Cardiac muscle cell (in vitro differentiated cells and primary cell): ENCODE measurements around the gene GRIP1. TPM values are rescaled to one million over a fixed set of nuclear protein-coding genes. Genes with fewer than 3 reads are reported as not detected.
A peak's percentile ranks its signal among the peaks of the same experiment; 100 is the strongest.

Source experiments
- DNase-seq, 2 donors: peaks; one replicate each; pipeline versions ENCODE4 v3.0.0 to v3.0.0-alpha.2; 2010 to 2017; ENCODE audit warnings: low read depth in 1 of 2, low spot score in 1 of 2
- H3K27ac ChIP-seq: fragments of 200-600 bp; sonication (generic); 2 replicates; pipeline ENCODE4 v1.5.1; 2016
- H3K27me3 ChIP-seq: fragments of 200-600 bp; sonication (generic); 2 replicates; pipeline ENCODE4 v1.6.0; 2016; ENCODE audit warnings: control low read depth
- H3K36me3 ChIP-seq: fragments of 200-600 bp; sonication (generic); 2 replicates; pipeline ENCODE4 v1.5.1; 2016; ENCODE audit warnings: control low read depth
- H3K4me1 ChIP-seq: fragments of 200-600 bp; sonication (generic); 2 replicates; pipeline ENCODE4 v1.8.1; 2017; ENCODE audit warnings: low read depth, mild to moderate bottlenecking, mixed run types
- H3K4me3 ChIP-seq: fragments of 200-600 bp; sonication (generic); 2 replicates; pipeline ENCODE4 v1.5.1; 2016; ENCODE audit warnings: mild to moderate bottlenecking
- H3K9me3 ChIP-seq: fragments of 200-600 bp; sonication (generic); 2 replicates; pipeline ENCODE4 v1.5.1; 2017; ENCODE audit warnings: low read depth, mild to moderate bottlenecking, control low read depth
- CTCF ChIP-seq: IDR thresholded peaks from 2 replicates; pipeline ENCODE4 v1.5.1; 2012; ENCODE audit warnings: low read depth, mild to moderate bottlenecking, low read length
- polyA plus RNA-seq: library from polyadenylated mRNA; unstranded; fragments of >200 nt; fragmentation: Nextera tagmentation; extraction: Ambion mirVana; gene quantifications from 2 replicates; pipeline ENCODE4 v1.2.1, GENCODE V29; 2016
- total RNA-seq: library from RNA; depleted of rRNA; stranded (reverse); fragments of >200 nt; gene quantifications from 2 replicates; pipeline ENCODE4 v1.2.3, GENCODE V29; 2016

GRIP1 gene
- total and polyA plus RNA-seq, 2 experiments from 2014 or later: 2.6 to 5.2 TPM

DNA sequence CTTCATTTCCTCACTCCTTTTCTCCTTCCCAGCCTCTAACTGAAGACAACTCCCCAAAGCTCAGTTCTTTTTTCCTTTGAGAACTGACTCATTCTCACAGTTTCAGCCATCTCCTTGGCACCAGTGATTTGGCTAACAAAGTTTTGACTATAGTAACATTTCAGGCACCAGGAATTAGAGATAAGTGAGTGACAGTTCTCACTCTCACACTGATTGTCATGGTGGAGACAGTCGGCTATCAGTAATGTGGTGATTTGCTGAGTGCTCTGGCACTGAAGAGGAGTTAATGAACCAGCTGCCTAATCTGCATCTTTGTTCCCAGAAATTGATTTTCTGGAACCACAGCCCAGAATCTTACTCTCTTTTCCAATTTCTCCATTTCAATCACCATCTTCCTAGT is 347.1 kb downstream of the GRIP1 start:
- no peaks in the 10 kb centered on the region for H3K27me3 ChIP-seq
- DNase-seq: no peak
- TF ChIP-seq CTCF: no peak
- H3K4me1 ChIP-seq: no peaks in the 10 kb centered on the region
- no peaks in the 10 kb centered on the region for H3K36me3 ChIP-seq
- H3K27ac ChIP-seq: no peak overlapping the region
- no peaks in the 10 kb centered on the region for H3K9me3 ChIP-seq
- no peak overlapping the region for H3K4me3 ChIP-seq

- Histone ChIP-seq H3K36me3 (no peaks in the 10 kb centered on the region), H3K9me3 (no peaks in the 10 kb centered on the region), H3K4me3 (no peak overlapping the region), H3K27me3 (no peaks in the 10 kb centered on the region), H3K4me1 (no peaks in the 10 kb centered on the region), H3K27ac (no peak overlapping the region)
- TF ChIP-seq CTCF: no peak
- no peak for DNase-seq
Observed at GRCh38 chr12:66331016-66331415, 347.9 kb downstream of the GRIP1 start.

DNA sequence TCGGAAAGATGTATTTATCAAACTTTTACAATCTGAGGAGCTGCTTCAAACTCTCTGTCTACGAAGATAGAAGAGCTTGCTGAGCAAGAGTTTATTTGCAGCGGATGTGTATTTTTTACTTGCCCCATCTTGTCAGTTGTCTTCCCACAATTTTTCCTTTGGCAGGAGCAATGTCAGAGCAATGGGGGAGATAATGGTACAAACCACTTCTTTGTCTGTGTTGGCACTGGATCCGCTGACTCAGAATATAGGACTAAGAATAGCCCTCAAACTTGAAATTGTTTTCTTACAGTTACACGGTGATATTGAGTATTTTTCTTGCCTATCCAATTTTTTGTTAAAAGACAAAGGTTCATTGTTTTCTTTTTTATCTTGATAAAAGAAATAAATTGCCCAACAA is 348.9 kb downstream of the GRIP1 start:
- Histone ChIP-seq H3K36me3 (peaks cover under 1% of the 10 kb centered on the region), H3K4me1 (no peaks in the 10 kb centered on the region), H3K4me3 (no peak overlapping the region), H3K9me3 (no peaks in the 10 kb centered on the region), H3K27me3 (no peaks in the 10 kb centered on the region), H3K27ac (no peak overlapping the region)
- no peak for TF ChIP-seq CTCF
- DNase-seq: peak in 1 of 2 donors; percentile 85

GRCh38 chr12:66323017-66323416 is 355.9 kb downstream of the GRIP1 start:
- Histone ChIP-seq H3K9me3 (no peaks in the 10 kb centered on the region), H3K4me3 (no peak overlapping the region), H3K27ac (no peak overlapping the region), H3K4me1 (no peaks in the 10 kb centered on the region), H3K36me3 (peaks cover 4% of the 10 kb centered on the region), H3K27me3 (no peaks in the 10 kb centered on the region)
- TF ChIP-seq CTCF: no peak
- peak in 1 of 2 donors; percentile 2 for DNase-seq

DNA sequence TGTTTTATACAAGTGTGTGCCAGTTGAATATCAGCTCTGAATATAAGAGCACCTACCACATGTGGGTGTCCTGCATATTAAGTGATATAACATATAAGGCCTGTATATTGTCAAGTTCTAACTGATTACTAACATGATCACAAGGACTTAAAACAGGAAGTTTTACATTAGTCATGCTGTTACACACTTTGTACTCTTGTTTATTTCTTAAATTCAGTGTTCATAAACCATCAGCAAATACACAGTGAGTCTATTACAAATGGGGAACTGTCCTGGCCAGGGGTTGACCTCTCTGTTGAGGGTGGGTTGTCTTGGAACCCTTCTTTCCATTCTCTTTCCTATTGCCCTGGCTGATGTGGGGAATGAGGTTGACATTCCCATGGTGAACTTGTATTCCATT is 357.4 kb downstream of the GRIP1 start:
- no peaks in the 10 kb centered on the region for H3K9me3 ChIP-seq
- no peak overlapping the region for H3K27ac ChIP-seq
- no peak for TF ChIP-seq CTCF
- no peak for DNase-seq
- H3K27me3 ChIP-seq: no peaks in the 10 kb centered on the region
- H3K4me1 ChIP-seq: no peaks in the 10 kb centered on the region
- H3K36me3 ChIP-seq: peaks cover 4% of the 10 kb centered on the region
- no peak overlapping the region for H3K4me3 ChIP-seq

GRCh38 chr12:66320996-66321395 is 357.9 kb downstream of the GRIP1 start:
- Histone ChIP-seq H3K4me1 (no peaks in the 10 kb centered on the region), H3K9me3 (no peaks in the 10 kb centered on the region), H3K27ac (no peak overlapping the region), H3K27me3 (no peaks in the 10 kb centered on the region), H3K36me3 (peaks cover 4% of the 10 kb centered on the region), H3K4me3 (no peak overlapping the region)
- no peak for DNase-seq
- TF ChIP-seq CTCF: no peak
